Tibial artery (tissue), 4 donors: Measurements from ENCODE around the gene CABLES2.

Experiments
- DNase-seq, 2 donors: peaks; one replicate each; pipeline ENCODE4 v3.0.0-alpha.2; 2019
- H3K27ac ChIP-seq, 2 donors: fragments of 200-600 bp; sonication (generic) in 1 of 2; 1 replicate in 1 of 2; 2 replicates in 1 of 2; pipeline ENCODE4 v1.5.1; 2018 to 2019; ENCODE audit warnings: mild to moderate bottlenecking in 1 of 2
- H3K27me3 ChIP-seq, 2 donors: fragments of 200-600 bp; sonication (generic) in 1 of 2; one replicate each; pipeline versions ENCODE4 v1.5.1 to v1.6.0; 2016 to 2019
- H3K36me3 ChIP-seq, 3 donors: fragments of 200-600 bp; sonication (generic) in 2 of 3; one replicate each; pipeline ENCODE4 v1.5.1; 2016 to 2019; ENCODE audit warnings: mild to moderate bottlenecking in 2 of 3
- H3K4me1 ChIP-seq, 4 donors: fragments of 200-600 bp; sonication (generic) in 2 of 4; 1 replicate in 3 of 4; 2 replicates in 1 of 4; pipeline ENCODE4 v1.5.1; 2016 to 2019
- H3K4me3 ChIP-seq, 2 donors: fragments of 200-600 bp; sonication (generic) in 1 of 2; 1 replicate in 1 of 2; 2 replicates in 1 of 2; pipeline ENCODE4 v1.5.1; 2018 to 2019; ENCODE audit warnings: mild to moderate bottlenecking in 2 of 2
- H3K9me3 ChIP-seq, 3 donors: fragments of 200-600 bp; sonication (generic) in 1 of 3; one replicate each; pipeline ENCODE4 v1.5.1; 2016 to 2019
- intact Hi-C: fragments of 100-400 bp; cut with DNase I; formaldehyde crosslinking; loops from one replicate; pipeline ENCODE4 v1.15.0; 2023; ENCODE audit warnings: low total_unique reads
- TF ChIP-seq, protein P1 (sequence below), 2 experiments: fragments of 200-600 bp in 1 of 2; fragments of 450-650 bp in 1 of 2; IDR thresholded peaks; one replicate each; pipeline ENCODE4 v1.5.1; 2017 to 2019; ENCODE audit warnings: antibody characterized with exemption in 2 of 2, mild to moderate bottlenecking in 1 of 2, moderate library complexity in 1 of 2

The CABLES2 gene

DNA sequence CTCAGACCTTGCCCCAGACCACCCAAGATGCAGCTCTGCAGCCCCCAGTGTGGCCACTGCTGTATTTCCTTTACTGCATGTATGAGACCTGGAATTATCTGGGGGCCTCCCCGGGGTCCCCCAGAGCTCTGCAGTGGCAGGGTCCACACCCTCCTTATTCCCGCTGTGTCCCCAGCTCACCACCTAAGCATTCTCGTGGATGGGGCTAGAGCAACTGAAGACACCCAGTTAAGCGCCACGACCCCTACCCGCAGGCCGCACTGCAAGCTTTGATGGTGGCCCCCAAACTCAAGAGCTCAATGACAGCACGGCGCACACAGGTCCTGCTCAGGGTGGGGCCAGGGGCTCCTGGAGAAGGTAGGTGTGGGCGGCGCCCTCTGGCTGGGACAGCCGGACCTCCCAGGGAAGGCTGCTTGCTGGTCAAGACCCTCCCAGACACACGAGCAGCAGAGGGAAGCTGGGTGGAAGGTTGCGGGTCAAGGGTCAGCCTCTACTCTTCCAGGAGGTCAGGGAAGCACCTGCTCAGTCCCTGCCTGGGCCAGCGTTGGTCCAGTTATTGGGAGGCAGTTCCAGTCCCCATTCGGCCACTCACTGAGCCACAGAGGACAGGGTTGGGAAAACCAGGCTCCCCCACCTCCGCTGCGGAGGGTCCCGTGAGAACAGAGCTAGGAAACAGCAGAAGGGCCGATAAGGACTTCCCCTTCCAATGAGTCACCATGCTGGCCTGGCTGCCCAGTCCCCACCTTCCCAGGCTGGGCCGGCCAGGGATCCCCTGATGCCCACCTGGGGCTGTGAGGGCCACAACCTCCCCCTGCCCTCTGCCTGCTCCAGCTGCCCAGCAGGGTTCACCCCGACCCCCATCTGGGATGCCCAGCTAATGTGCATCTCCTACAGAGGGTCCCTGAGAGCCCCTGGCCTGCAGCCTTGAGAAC lies 42.9 kb downstream of the CABLES2 start:
- H3K27ac ChIP-seq, result peak overlapping the region; percentile 96 to 98
- H3K27me3 ChIP-seq, result no peaks in the 10 kb centered on the region
- TF ChIP-seq, protein P1, sequence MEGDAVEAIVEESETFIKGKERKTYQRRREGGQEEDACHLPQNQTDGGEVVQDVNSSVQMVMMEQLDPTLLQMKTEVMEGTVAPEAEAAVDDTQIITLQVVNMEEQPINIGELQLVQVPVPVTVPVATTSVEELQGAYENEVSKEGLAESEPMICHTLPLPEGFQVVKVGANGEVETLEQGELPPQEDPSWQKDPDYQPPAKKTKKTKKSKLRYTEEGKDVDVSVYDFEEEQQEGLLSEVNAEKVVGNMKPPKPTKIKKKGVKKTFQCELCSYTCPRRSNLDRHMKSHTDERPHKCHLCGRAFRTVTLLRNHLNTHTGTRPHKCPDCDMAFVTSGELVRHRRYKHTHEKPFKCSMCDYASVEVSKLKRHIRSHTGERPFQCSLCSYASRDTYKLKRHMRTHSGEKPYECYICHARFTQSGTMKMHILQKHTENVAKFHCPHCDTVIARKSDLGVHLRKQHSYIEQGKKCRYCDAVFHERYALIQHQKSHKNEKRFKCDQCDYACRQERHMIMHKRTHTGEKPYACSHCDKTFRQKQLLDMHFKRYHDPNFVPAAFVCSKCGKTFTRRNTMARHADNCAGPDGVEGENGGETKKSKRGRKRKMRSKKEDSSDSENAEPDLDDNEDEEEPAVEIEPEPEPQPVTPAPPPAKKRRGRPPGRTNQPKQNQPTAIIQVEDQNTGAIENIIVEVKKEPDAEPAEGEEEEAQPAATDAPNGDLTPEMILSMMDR (IDR thresholded peaks at IDR 0.05), result no peak
- intact Hi-C loops, result no loop called here
- DNase-seq, result peak in 1 of 2 donors; percentile 81
- peak overlapping the region; percentile 77 to 93 for H3K4me3 ChIP-seq
- peaks cover 0 to 14% (median 0%) of the 10 kb centered on the region in 3 donors for H3K36me3 ChIP-seq
- peaks cover 14 to 92% (median 82%) of the 10 kb centered on the region in 4 donors for H3K4me1 ChIP-seq
- no peaks in the 10 kb centered on the region for H3K9me3 ChIP-seq

DNA sequence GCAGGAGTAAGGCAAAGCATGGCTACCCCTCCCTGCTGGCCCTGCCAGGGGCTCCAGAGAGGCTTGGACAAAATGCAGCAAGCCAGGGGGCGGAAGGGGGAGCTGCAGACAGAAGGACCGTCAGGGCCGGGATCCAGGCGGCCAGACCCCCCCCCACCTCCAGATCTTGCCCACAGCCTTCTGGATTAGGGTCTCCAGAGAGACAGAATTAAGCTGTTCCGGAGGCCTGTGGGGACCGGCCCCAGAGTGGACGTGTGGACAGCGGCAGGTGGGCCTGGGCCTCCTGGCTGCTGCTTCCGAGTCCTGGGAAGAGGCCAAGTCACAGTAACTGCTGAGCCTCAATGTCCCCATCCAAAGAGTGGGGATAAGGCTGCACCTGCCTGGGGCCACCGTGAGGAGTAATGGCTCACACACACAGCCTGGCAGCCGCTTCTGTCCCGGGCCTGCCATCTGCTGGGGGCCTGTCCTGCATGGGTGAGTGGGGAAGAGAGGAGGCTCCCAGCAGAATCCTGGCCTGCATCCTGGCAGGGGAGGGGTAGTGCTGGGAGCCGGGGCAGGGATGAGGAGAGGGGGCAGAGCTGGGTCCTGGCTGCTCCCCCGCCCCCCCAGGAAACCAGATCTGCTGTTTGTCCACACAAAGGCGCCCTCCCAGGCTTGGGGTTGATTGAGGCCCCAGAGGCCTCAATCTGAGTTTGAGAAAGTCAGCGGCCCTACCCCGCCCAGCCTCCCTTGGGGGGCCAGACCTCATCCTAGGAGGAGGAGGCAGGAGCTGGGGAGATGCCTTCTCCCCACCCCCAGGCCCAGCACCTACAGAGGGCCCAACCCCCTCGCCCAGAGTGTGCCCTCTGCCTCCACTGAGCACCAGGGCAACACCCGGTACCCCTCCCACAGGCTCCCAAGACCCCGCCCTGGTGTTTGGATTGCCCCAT lies 43.8 kb downstream of the CABLES2 start:
- peak in 1 of 2 donors; percentile 81 for DNase-seq
- Histone ChIP-seq H3K9me3 (no peaks in the 10 kb centered on the region), H3K36me3 (peaks cover 0 to 14% (median 0%) of the 10 kb centered on the region in 3 donors), H3K4me1 (peaks cover 11 to 92% (median 82%) of the 10 kb centered on the region in 4 donors), H3K27ac (peak overlapping the region; percentile 96 to 98), H3K4me3 (peak overlapping the region; percentile 77 to 93), H3K27me3 (no peaks in the 10 kb centered on the region)
- intact Hi-C loops, result no loop called here
- TF ChIP-seq, protein P1 (IDR thresholded peaks at IDR 0.05), result peak; percentile 14 to 15

DNA sequence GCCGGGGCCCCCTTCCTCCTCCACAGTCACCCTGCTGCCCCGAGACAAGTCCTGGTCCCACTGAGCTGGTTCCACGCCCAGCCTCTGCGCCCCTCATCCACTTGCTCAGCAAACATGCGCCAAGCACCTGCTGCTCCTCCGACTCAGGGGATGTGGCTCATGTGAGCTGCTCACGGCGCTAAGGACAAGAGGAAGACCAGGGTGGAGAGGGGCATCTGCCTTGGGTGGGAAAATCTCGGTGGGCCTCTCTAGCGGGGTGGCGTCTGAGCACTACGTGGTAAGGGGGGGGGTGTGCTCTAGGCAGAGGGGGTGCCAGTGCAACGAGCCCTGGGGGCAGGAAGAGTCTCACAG lies 44.5 kb downstream of the CABLES2 start:
- peak overlapping the region; percentile 96 to 98 for H3K27ac ChIP-seq
- no peak for DNase-seq
- H3K36me3 ChIP-seq, result peaks cover 0 to 14% (median 0%) of the 10 kb centered on the region in 3 donors
- no peaks in the 10 kb centered on the region for H3K9me3 ChIP-seq
- H3K4me1 ChIP-seq, result peaks cover 6 to 92% (median 82%) of the 10 kb centered on the region in 4 donors
- no peaks in the 10 kb centered on the region for H3K27me3 ChIP-seq
- TF ChIP-seq, protein P1 (IDR thresholded peaks at IDR 0.05), result no peak
- peak overlapping the region; percentile 77 to 93 for H3K4me3 ChIP-seq
- intact Hi-C loops, result no loop called here

DNA sequence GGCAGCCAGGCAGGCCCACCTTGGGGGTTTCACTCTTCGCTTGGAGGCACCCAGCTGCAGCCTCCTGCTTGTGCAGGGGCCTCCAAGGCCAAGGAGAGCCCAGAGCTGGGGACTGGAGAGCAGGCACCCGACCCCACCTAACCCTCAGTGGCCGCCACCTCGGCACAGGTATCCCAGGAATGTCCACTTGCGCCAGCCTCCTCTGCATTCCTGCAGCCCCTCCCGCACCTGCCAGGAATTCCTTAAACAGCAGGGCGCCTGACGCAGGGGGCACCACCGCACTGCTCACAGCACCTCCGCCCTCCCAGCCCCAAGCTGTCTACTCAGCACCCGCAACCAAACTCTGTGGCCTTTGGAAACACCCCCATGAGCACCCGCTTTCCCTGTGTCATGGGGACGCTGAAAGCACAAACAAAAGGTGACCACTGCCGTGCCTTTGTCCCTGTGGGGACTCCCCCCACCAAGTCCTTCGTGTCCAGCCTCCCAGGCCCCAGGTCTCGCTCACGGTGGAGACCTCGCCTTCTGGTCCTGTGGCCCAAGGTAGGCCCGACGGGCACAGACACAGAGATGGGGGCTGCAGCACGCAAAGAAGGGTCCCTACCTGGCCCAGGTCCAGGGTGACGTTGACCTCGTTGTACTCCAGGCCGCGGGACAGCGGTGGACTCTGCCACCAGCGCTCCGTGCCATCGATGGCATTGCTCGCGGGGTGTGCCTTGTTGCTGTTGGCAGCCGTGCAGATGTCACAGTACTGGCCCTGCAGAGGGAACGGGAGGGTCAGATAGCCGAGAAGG lies 45.1 kb downstream of the CABLES2 start:
- intact Hi-C loops, result no loop called here
- H3K9me3 ChIP-seq, result no peaks in the 10 kb centered on the region
- peak in 1 of 2 donors; percentile 87 for DNase-seq
- H3K36me3 ChIP-seq, result peaks cover 0 to 14% (median 0%) of the 10 kb centered on the region in 3 donors
- H3K27ac ChIP-seq, result peak overlapping the region; percentile 96 to 98
- H3K4me1 ChIP-seq, result peaks cover 6 to 94% (median 84%) of the 10 kb centered on the region in 4 donors
- peak overlapping the region; percentile 77 to 93 for H3K4me3 ChIP-seq
- H3K27me3 ChIP-seq, result no peaks in the 10 kb centered on the region
- TF ChIP-seq, protein P1 (IDR thresholded peaks at IDR 0.05), result no peak
